Activated CD4-positive, alpha-beta T cell treated with anti-CD3 and anti-CD28 coated beads for 4 hours (primary cell): ENCODE results near the gene CCDC82.

Source experiments
- DNase-seq, 2 donors: peaks; one replicate each; pipeline ENCODE4 v3.0.0-alpha.2; 2020

Gene CCDC82

GRCh38 chr11:96358321-96358720 is 31.4 kb downstream of the CCDC82 start:
- no peak for DNase-seq

GRCh38 chr11:96357794-96358193 is 31.9 kb downstream of the CCDC82 start:
- no peak for DNase-seq

- no peak for DNase-seq
These were observed 32.9 kb downstream of the CCDC82 start for GRCh38 chr11:96356848-96357247.

GRCh38 chr11:96342961-96343711 is 46.6 kb downstream of the CCDC82 start, which contains the start of gene MAML2:
MAML2 (minus strand) TSS chr11:96343195; CDS start chr11:96341895, 1,300 bp downstream.
- DNase-seq, result peak; percentile 91 to 94

GRCh38 chr11:96342014-96342960 is 47.4 kb downstream of the CCDC82 start:
- DNase-seq, result no peak

- DNase-seq, result peak; percentile 59 to 67
These were observed 48.3 kb downstream of the CCDC82 start for GRCh38 chr11:96341211-96342013.

GRCh38 chr11:96340555-96340885 is 49.2 kb downstream of the CCDC82 start:
- no peak for DNase-seq

GRCh38 chr11:96339706-96340554 is 49.8 kb downstream of the CCDC82 start:
- no peak for DNase-seq

GRCh38 chr11:96338910-96339705 is 50.6 kb downstream of the CCDC82 start:
- DNase-seq, result peak; percentile 36 to 38

- DNase-seq, result peak in 1 of 2 donors; percentile 29
These were observed 51.9 kb downstream of the CCDC82 start for GRCh38 chr11:96337541-96338431.

GRCh38 chr11:96335388-96335787 is 54.3 kb downstream of the CCDC82 start:
- no peak for DNase-seq

GRCh38 chr11:96334219-96334618 is 55.5 kb downstream of the CCDC82 start:
- DNase-seq, result no peak

GRCh38 chr11:96333191-96333719 is 56.5 kb downstream of the CCDC82 start:
- no peak for DNase-seq

- DNase-seq, result no peak
These were observed 57.5 kb downstream of the CCDC82 start for GRCh38 chr11:96332126-96332771.

GRCh38 chr11:96331699-96332116 is 58.0 kb downstream of the CCDC82 start:
- no peak for DNase-seq

- DNase-seq, result no peak
These were observed 59.2 kb downstream of the CCDC82 start for GRCh38 chr11:96330511-96330859.

- DNase-seq, result no peak
These were observed 59.7 kb downstream of the CCDC82 start for GRCh38 chr11:96329855-96330510.

- DNase-seq, result no peak
These were observed 60.3 kb downstream of the CCDC82 start for GRCh38 chr11:96329419-96329818.
